NCI-H526 (cell line): Measurements from ENCODE around the gene DNAJA3.

Experiments
- DNase-seq, 2 experiments: peaks; one replicate each; lab custom pipeline; 2025; lab: John Stamatoyannopoulos, UW

The DNAJA3 gene

GRCh38 chr16:4435337-4436067 lies 9.8 kb downstream of the DNAJA3 start:
- DNase-seq, result no peak

GRCh38 chr16:4437366-4437765 lies 11.7 kb downstream of the DNAJA3 start:
- no peak for DNase-seq

GRCh38 chr16:4442371-4442770 lies 16.7 kb downstream of the DNAJA3 start:
- no peak for DNase-seq

- DNase-seq, result no peak
Measured at GRCh38 chr16:4443271-4443670, 17.6 kb downstream of the DNAJA3 start.

- DNase-seq, result no peak
Measured at GRCh38 chr16:4443986-4444385, 18.3 kb downstream of the DNAJA3 start.

GRCh38 chr16:4450430-4450829 lies 24.8 kb downstream of the DNAJA3 start:
- DNase-seq, result no peak

- DNase-seq, result no peak
Measured at GRCh38 chr16:4450931-4451519, 25.4 kb downstream of the DNAJA3 start.

GRCh38 chr16:4452674-4453073 lies 27.0 kb downstream of the DNAJA3 start:
- DNase-seq, result no peak

GRCh38 chr16:4454623-4455022 lies 29.0 kb downstream of the DNAJA3 start:
- no peak for DNase-seq

GRCh38 chr16:4455081-4455480 lies 29.4 kb downstream of the DNAJA3 start:
- no peak for DNase-seq

- no peak for DNase-seq
Measured at GRCh38 chr16:4455951-4456350, 30.3 kb downstream of the DNAJA3 start.

GRCh38 chr16:4460936-4461249 lies 35.2 kb downstream of the DNAJA3 start:
- no peak for DNase-seq

- peak; percentile 45 to 65 for DNase-seq
Measured at GRCh38 chr16:4461250-4462085, 35.8 kb downstream of the DNAJA3 start.

GRCh38 chr16:4463522-4464163 lies 38.0 kb downstream of the DNAJA3 start:
- DNase-seq, result no peak

- no peak for DNase-seq
Measured at GRCh38 chr16:4465977-4466779, 40.5 kb downstream of the DNAJA3 start.

- DNase-seq, result no peak
Measured at GRCh38 chr16:4467916-4468315, 42.2 kb downstream of the DNAJA3 start.

GRCh38 chr16:4468972-4469371 lies 43.3 kb downstream of the DNAJA3 start:
- DNase-seq, result no peak

- DNase-seq, result no peak
Measured at GRCh38 chr16:4471869-4472268, 46.2 kb downstream of the DNAJA3 start.

- DNase-seq, result no peak
Measured at GRCh38 chr16:4472880-4473279, 47.2 kb downstream of the DNAJA3 start.

GRCh38 chr16:4474192-4474961 lies 48.7 kb downstream of the DNAJA3 start, which contains the start of gene NMRAL1:
Gene NMRAL1, minus strand, starts transcription at chr16:4474625. Its CDS starts 493 bp downstream, at chr16:4474132.
- DNase-seq, result peak; percentile 80 to 94
